Right renal pelvis (tissue), 4 donors: ENCODE measurements around the gene SLFN11. TPM values are rescaled to one million over a fixed set of nuclear protein-coding genes. Genes with fewer than 3 reads are reported as not detected.
"Not testable (repeated sequence)": the region's sequence is repeated elsewhere in the genome, so short reads cannot be mapped to it uniquely, and the experiment has no call there.

Source experiments
- DNase-seq, 4 donors: peaks; one replicate each; pipeline ENCODE4 v3.0.0-alpha.2; 2013; ENCODE audit warnings: low read depth in 4 of 4, low spot score in 3 of 4, missing footprints in 1 of 4
- polyA plus RNA-seq, 4 donors: library from polyadenylated mRNA; unstranded; fragments of 120-200 nt; gene quantifications; one replicate each; pipeline ENCODE4 v1.2.1, GENCODE V29; 2013; ENCODE audit not compliant: insufficient read length in 4 of 4

SLFN11 gene
- polyA plus RNA-seq, result 10 to 100 TPM; 10.7 to 15.0 (median 13.0) TPM

- peak in 2 of 4 donors; percentile 12 to 20 for DNase-seq
These were observed at the start of gene SLFN11 for GRCh38 chr17:35373534-35373983. TSS of gene SLFN11 (minus strand) at chr17:35373621. CDS start at chr17:35363807, 9,814 bp downstream.

GRCh38 chr17:35421069-35421468, 47.6 kb upstream of the SLFN11 start:
- not testable (repeated sequence) for DNase-seq

- DNase-seq, result no peak
These were observed 43.2 kb upstream of the SLFN11 start for GRCh38 chr17:35416659-35417058.

GRCh38 chr17:35414707-35415106, 41.3 kb upstream of the SLFN11 start:
- not testable (repeated sequence) for DNase-seq

- DNase-seq, result no peak
These were observed 40.8 kb upstream of the SLFN11 start for GRCh38 chr17:35414247-35414646.

- no peak for DNase-seq
These were observed 34.1 kb upstream of the SLFN11 start for GRCh38 chr17:35407531-35407930.

- no peak for DNase-seq
These were observed 33.1 kb upstream of the SLFN11 start for GRCh38 chr17:35406568-35406967.

GRCh38 chr17:35404360-35404759, 30.9 kb upstream of the SLFN11 start:
- DNase-seq, result no peak

- DNase-seq, result not testable (repeated sequence)
These were observed 20.4 kb upstream of the SLFN11 start for GRCh38 chr17:35393783-35394182.

GRCh38 chr17:35390663-35391062, 17.2 kb upstream of the SLFN11 start:
- no peak for DNase-seq

GRCh38 chr17:35390156-35390555, 16.7 kb upstream of the SLFN11 start:
- DNase-seq, result no peak

- DNase-seq, result no peak
These were observed 14.1 kb upstream of the SLFN11 start for GRCh38 chr17:35387496-35387895.

GRCh38 chr17:35377706-35378105, 4.3 kb upstream of the SLFN11 start:
- DNase-seq, result no peak

- DNase-seq, result no peak
These were observed 3.6 kb upstream of the SLFN11 start for GRCh38 chr17:35377068-35377467.

GRCh38 chr17:35376245-35376644, 2.8 kb upstream of the SLFN11 start:
- no peak for DNase-seq

- peak in 1 of 4 donors; percentile 16 for DNase-seq
These were observed 1.4 kb upstream of the SLFN11 start for GRCh38 chr17:35374766-35375344.

- DNase-seq, result peak in 2 of 4 donors; percentile 20 to 31
These were observed 754 bp upstream of the SLFN11 start for GRCh38 chr17:35373984-35374765.

GRCh38 chr17:35372846-35373533, 431 bp downstream of the SLFN11 start:
- DNase-seq, result peak in 1 of 4 donors; percentile 14

GRCh38 chr17:35371934-35372333, 1.5 kb downstream of the SLFN11 start:
- DNase-seq, result no peak

GRCh38 chr17:35368081-35368830, 5.2 kb downstream of the SLFN11 start:
- DNase-seq, result no peak

GRCh38 chr17:35361027-35361426, 12.4 kb downstream of the SLFN11 start:
- DNase-seq, result no peak
